Measurements from ENCODE around the gene CLCNKA.

The CLCNKA gene

GRCh38 chr1:16078925-16079656 is 57.3 kb downstream of the CLCNKA start:
- peak; percentile 51 for DNase-seq (ENCODE audit: low spot score)

- no peak for DNase-seq (ENCODE audit: low spot score)
Measured at GRCh38 chr1:16080422-16081150, 58.8 kb downstream of the CLCNKA start.

- no peak for DNase-seq (ENCODE audit: low spot score)
Measured at GRCh38 chr1:16081636-16082035, 59.8 kb downstream of the CLCNKA start.

DNA sequence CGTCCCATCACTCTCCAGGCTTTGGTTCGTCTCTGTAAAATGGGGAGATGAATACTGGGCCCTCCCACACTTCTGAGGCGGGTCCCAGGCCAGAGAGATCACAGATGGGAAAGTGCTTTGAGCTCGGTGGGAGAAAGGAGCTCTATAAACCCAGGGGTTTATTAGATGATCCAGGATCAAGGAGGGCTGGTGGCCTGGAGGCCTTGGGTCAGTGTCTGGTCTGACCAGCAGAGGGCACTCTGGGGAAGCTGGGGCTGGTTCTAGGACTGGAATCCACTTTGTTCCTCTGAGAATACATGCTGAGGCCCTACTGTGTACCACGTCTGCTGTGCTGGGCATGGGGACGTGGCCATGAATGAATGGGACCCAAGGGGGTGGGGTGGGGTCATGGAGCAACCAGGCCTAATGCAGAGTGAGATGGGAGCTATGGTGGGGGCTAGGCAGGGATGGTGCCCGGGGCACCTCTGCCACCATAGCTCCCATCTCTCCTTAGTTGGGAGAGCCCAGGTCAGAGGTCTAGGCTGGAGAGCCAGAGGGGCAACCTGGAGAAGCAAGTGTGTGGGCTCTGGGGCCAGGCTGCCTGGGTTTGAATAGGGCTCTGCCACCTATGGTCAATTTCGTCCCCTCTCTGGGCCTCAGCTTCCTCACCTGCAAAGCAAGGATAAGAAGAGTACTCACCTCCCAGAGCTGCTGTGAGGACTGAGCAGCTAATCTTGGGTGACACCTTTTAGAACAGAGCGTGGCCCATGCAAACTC is 60.6 kb downstream of the CLCNKA start:
- peak; percentile 57 for DNase-seq (ENCODE audit: low spot score)

DNA sequence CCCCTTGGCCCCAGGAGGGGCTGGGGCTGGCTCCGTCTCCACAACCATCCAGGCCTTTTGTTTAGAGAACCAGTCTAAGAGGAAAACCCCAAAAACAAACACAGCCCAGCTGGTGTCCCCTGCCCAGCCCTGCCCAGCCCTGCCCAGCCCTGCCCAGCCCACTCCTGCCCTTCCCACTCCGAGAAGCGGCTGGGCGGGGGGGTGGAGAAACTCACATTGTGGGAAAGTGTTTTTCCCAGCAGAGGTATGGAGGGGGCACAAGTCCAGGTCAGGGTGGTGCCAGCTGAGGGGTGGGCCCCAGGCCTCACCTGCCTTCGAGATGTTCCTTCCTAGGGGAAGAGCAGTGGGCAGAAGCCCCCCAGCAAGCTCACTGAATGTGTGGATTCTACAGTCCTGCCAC is 61.6 kb downstream of the CLCNKA start:
- DNase-seq (ENCODE audit: low spot score) = no peak

All from COLO829 (cell line).